H9 (cell line): Measurements from ENCODE around the gene COMT. TPM values are rescaled to one million over a fixed set of nuclear protein-coding genes. Genes with fewer than 3 reads are reported as not detected.

Experiments used
- DNase-seq: peaks from one replicate; pipeline ENCODE4 v3.0.0-alpha.2; 2017
- H2AFZ ChIP-seq: one replicate; pipeline ENCODE4 v1.6.1; 2013; ENCODE audit warnings: mild to moderate bottlenecking, low read length, control low read depth, moderate library complexity
- H2AK5ac ChIP-seq: 2 replicates; pipeline ENCODE4 v1.6.1; 2013; ENCODE audit warnings: low read length, control low read depth, mixed read lengths; ENCODE audit not compliant: insufficient read length
- H2BK120ac ChIP-seq: one replicate; pipeline ENCODE4 v1.6.1; 2013; ENCODE audit warnings: low read depth, mild to moderate bottlenecking, low read length, control low read depth, inconsistent platforms; ENCODE audit not compliant: poor library complexity, severe bottlenecking
- H2BK12ac ChIP-seq: 2 replicates; pipeline ENCODE4 v1.6.1; 2013; ENCODE audit warnings: low read length, control low read depth, mixed read lengths, low read depth; ENCODE audit not compliant: insufficient read length
- H2BK15ac ChIP-seq: 2 replicates; pipeline ENCODE4 v1.6.1; 2013; ENCODE audit warnings: low read depth, low read length, control low read depth
- H2BK20ac ChIP-seq: one replicate; pipeline ENCODE4 v1.6.1; 2013; ENCODE audit warnings: low read depth, mild to moderate bottlenecking, low read length, control low read depth, inconsistent platforms; ENCODE audit not compliant: poor library complexity, severe bottlenecking
- H2BK5ac ChIP-seq: 2 replicates; pipeline ENCODE4 v1.6.1; 2013; ENCODE audit warnings: low read length, control low read depth, mixed read lengths; ENCODE audit not compliant: insufficient read length
- H3K14ac ChIP-seq: 2 replicates; pipeline ENCODE4 v1.6.1; 2013; ENCODE audit warnings: low read length, control low read depth; ENCODE audit not compliant: insufficient read depth
- H3K18ac ChIP-seq: 2 replicates; pipeline ENCODE4 v1.6.1; 2013; ENCODE audit warnings: low read depth, mild to moderate bottlenecking, mixed read lengths, low read length, control low read depth; ENCODE audit not compliant: insufficient read length
- H3K23ac ChIP-seq: 2 replicates; pipeline ENCODE4 v1.6.1; 2013; ENCODE audit warnings: low read length, control low read depth, mixed read lengths, low read depth; ENCODE audit not compliant: insufficient read length
- H3K23me2 ChIP-seq: 2 replicates; pipeline ENCODE4 v1.6.1; 2013; ENCODE audit warnings: low read depth, mild to moderate bottlenecking, mixed read lengths, low read length, control low read depth; ENCODE audit not compliant: insufficient read length, poor library complexity, severe bottlenecking
- H3K27ac ChIP-seq: 2 replicates; pipeline ENCODE4 v1.5.1; 2013; ENCODE audit warnings: low read length, control low read depth, mixed read lengths, low read depth; ENCODE audit not compliant: insufficient read length
- H3K27me3 ChIP-seq: 2 replicates; pipeline ENCODE4 v1.6.1; 2013; ENCODE audit warnings: low read length, control low read depth, inconsistent platforms; ENCODE audit not compliant: insufficient read depth
- H3K4ac ChIP-seq: 2 replicates; pipeline ENCODE4 v1.6.1; 2013; ENCODE audit warnings: low read depth, mild to moderate bottlenecking, control low read depth, inconsistent platforms, low read length, moderate library complexity
- H3K4me1 ChIP-seq: 2 replicates; pipeline ENCODE4 v1.6.1; 2013; ENCODE audit warnings: low read length, control low read depth, inconsistent platforms; ENCODE audit not compliant: insufficient read depth
- H3K4me2 ChIP-seq: 2 replicates; pipeline ENCODE4 v1.6.1; 2013; ENCODE audit warnings: low read length, control low read depth, mixed read lengths; ENCODE audit not compliant: insufficient read length, insufficient read depth
- H3K56ac ChIP-seq: 2 replicates; pipeline ENCODE4 v1.6.1; 2013; ENCODE audit warnings: low read depth, mild to moderate bottlenecking, mixed read lengths, low read length, control low read depth; ENCODE audit not compliant: insufficient read length
- H3K79me1 ChIP-seq: 2 replicates; pipeline ENCODE4 v1.6.1; 2013; ENCODE audit warnings: low read depth, mild to moderate bottlenecking, moderate library complexity, low read length, control low read depth, inconsistent platforms; ENCODE audit not compliant: insufficient read depth, poor library complexity, severe bottlenecking
- H3K79me2 ChIP-seq: 2 replicates; pipeline ENCODE4 v1.6.1; 2013; ENCODE audit warnings: low read length, control low read depth, inconsistent platforms; ENCODE audit not compliant: insufficient read depth
- H3K9ac ChIP-seq: 2 replicates; pipeline ENCODE4 v1.6.1; 2013; ENCODE audit warnings: low read length, control low read depth, mixed read lengths; ENCODE audit not compliant: insufficient read length; ENCODE audit errors: extremely low read depth
- H3K9me3 ChIP-seq: one replicate; pipeline ENCODE4 v1.6.1; 2013; ENCODE audit warnings: low read depth, low read length, inconsistent platforms; ENCODE audit not compliant: control insufficient read depth
- H3T11ph ChIP-seq: one replicate; pipeline ENCODE4 v1.6.1; 2013; ENCODE audit warnings: mild to moderate bottlenecking, low read length, control low read depth, inconsistent platforms
- H4K20me1 ChIP-seq: one replicate; pipeline ENCODE4 v1.6.1; 2013; ENCODE audit not compliant: control insufficient read depth, insufficient read length, insufficient read depth
- H4K5ac ChIP-seq: 2 replicates; pipeline ENCODE4 v1.6.1; 2013; ENCODE audit warnings: low read depth, mild to moderate bottlenecking, mixed read lengths, low read length, control low read depth; ENCODE audit not compliant: insufficient read length
- H4K8ac ChIP-seq: replicated peaks from 2 replicates; pipeline ENCODE4 v1.6.1; 2013; ENCODE audit warnings: low read length, control low read depth, mixed read lengths, low read depth; ENCODE audit not compliant: insufficient read length
- H4K91ac ChIP-seq: 2 replicates; pipeline ENCODE4 v1.6.1; 2013; ENCODE audit warnings: low read depth, mild to moderate bottlenecking, moderate library complexity, mixed read lengths, low read length, control low read depth; ENCODE audit not compliant: insufficient read length
- H3K27ac Mint-ChIP-seq, 3 experiments: 2 replicates in 2 of 3; 3 replicates in 1 of 3; pipeline ENCODE4 v1.8.0; 2020 to 2021; ENCODE audit warnings: mixed read lengths in 3 of 3, mild to moderate bottlenecking in 1 of 3, moderate library complexity in 1 of 3
- H3K27me3 Mint-ChIP-seq: 2 replicates; pipeline ENCODE4 v1.8.0; 2021; ENCODE audit warnings: low read depth, mild to moderate bottlenecking, moderate library complexity, mixed read lengths
- H3K36me3 Mint-ChIP-seq, 3 experiments: 2 replicates in 2 of 3; 3 replicates in 1 of 3; pipeline ENCODE4 v1.8.0; 2020 to 2021; ENCODE audit warnings: low read depth in 3 of 3, mixed read lengths in 3 of 3; ENCODE audit not compliant: insufficient read depth in 1 of 3
- H3K4me1 Mint-ChIP-seq, 2 experiments: 2 replicates each; pipeline ENCODE4 v1.8.0; 2020; ENCODE audit warnings: mixed read lengths in 2 of 2
- H3K4me3 Mint-ChIP-seq, 2 experiments: 2 replicates in 1 of 2; 3 replicates in 1 of 2; pipeline ENCODE4 v1.8.0; 2020 to 2021; ENCODE audit warnings: mild to moderate bottlenecking in 2 of 2, mixed read lengths in 2 of 2, moderate library complexity in 1 of 2
- H3K9me3 Mint-ChIP-seq, 2 experiments: 2 replicates in 1 of 2; 3 replicates in 1 of 2; pipeline ENCODE4 v1.8.0; 2020; ENCODE audit warnings: mild to moderate bottlenecking in 2 of 2, mixed read lengths in 2 of 2, moderate library complexity in 1 of 2
- CTCF ChIP-seq: fragments of 200-600 bp; sonication (generic); conservative IDR thresholded peaks from 3 replicates; pipeline ENCODE4 v1.8.0; 2021; ENCODE audit warnings: antibody characterized with exemption, mild to moderate bottlenecking
- WGBS: extraction: QIAGEN DNeasy Blood & Tissue Kit; methylation state at CpG from one replicate; pipeline ENCODE4 v1.1.7; 2013; ENCODE audit warnings: missing lambda C conversion rate, low lambda C conversion rate, mixed read lengths; ENCODE audit not compliant: insufficient read length; ENCODE audit errors: extremely low coverage; 5-methylcytosine and 5-hydroxymethylcytosine counted together
- total RNA-seq: library from RNA; stranded (reverse); gene quantifications from 2 replicates; pipeline ENCODE4 v1.2.1, GENCODE V29; 2021

COMT gene
- total RNA-seq, 1 experiment from 2014 or later: 42.2 TPM

- no peak overlapping the region for H3K23ac ChIP-seq
- no peak overlapping the region for H2BK20ac ChIP-seq
- H3K14ac ChIP-seq: no peak overlapping the region
- no peaks in the 10 kb centered on the region for H3K79me1 ChIP-seq
- no peak overlapping the region for H4K8ac ChIP-seq
- no peak overlapping the region for H2BK15ac ChIP-seq
- H2AFZ ChIP-seq: no peak overlapping the region
- H3T11ph ChIP-seq: no peak overlapping the region
- H3K27me3 ChIP-seq: no peaks in the 10 kb centered on the region; the same call in 1 of the 2 replicates
- H2BK120ac ChIP-seq: no peak overlapping the region
- no peak overlapping the region for H3K56ac ChIP-seq
- no peak overlapping the region for H2AK5ac ChIP-seq
- H3K4ac ChIP-seq: no peak overlapping the region
- no peak for DNase-seq
- H3K36me3 Mint-ChIP-seq: no peaks in the 10 kb centered on the region
- no peaks in the 10 kb centered on the region for H3K9me3 Mint-ChIP-seq
- no peak overlapping the region for H3K9ac ChIP-seq
- H3K79me2 ChIP-seq: no peaks in the 10 kb centered on the region
- no peak overlapping the region for H4K91ac ChIP-seq
- no peaks in the 10 kb centered on the region for H3K23me2 ChIP-seq
- no peaks in the 10 kb centered on the region for H3K4me1 ChIP-seq
- no peak overlapping the region for H2BK5ac ChIP-seq
- H4K20me1 ChIP-seq: peaks cover 3% of the 10 kb centered on the region
- no peak overlapping the region for H3K4me3 Mint-ChIP-seq
- no peak for TF ChIP-seq CTCF
- no peak overlapping the region for H3K18ac ChIP-seq
- H3K9me3 ChIP-seq: no peaks in the 10 kb centered on the region
- no peak overlapping the region for H3K27ac Mint-ChIP-seq
- H3K27me3 Mint-ChIP-seq: no peaks in the 10 kb centered on the region
- H2BK12ac ChIP-seq: no peak overlapping the region
- no peak overlapping the region for H3K4me2 ChIP-seq
- WGBS: no CpG with 5 or more reads among the region's 7 CpGs
- H3K27ac ChIP-seq: no peak overlapping the region
- H4K5ac ChIP-seq: no peak overlapping the region
- no peaks in the 10 kb centered on the region for H3K4me1 Mint-ChIP-seq
These were observed 13.9 kb upstream of the COMT start for GRCh38 chr22:19927696-19928095.
